ENCODE data around the gene AP1G1.

GRCh38 chr16:71853413-71853812 is 44.8 kb upstream of the AP1G1 start:
- TF ChIP-seq CTCF (conservative IDR thresholded peaks at IDR 0.05 in 1 of 2, IDR thresholded peaks at IDR 0.05 in 1 of 2; ENCODE audit: extremely low read depth in 1 of 2, insufficient read depth in 1 of 2, low read depth in 1 of 2, low read length in 2 of 2), result no peak
- no peak for TF ChIP-seq EZH2 (IDR thresholded peaks at IDR 0.05; ENCODE audit: borderline replicate concordance, low read length)
